ENCODE results near the gene LHFPL6.

The LHFPL6 gene

GRCh38 chr13:39506559-39507390 is 96.2 kb downstream of the LHFPL6 start:
- no peak overlapping the region for H3K4me3 ChIP-seq (ENCODE audit: control insufficient read depth, low read depth, low read length)
- DNase-seq (ENCODE audit: low read depth), result no peak
- no peak for TF ChIP-seq CTCF (conservative IDR thresholded peaks at IDR 0.05; ENCODE audit: control insufficient read depth, insufficient read depth, low read depth, low read length)

GRCh38 chr13:39505151-39505550 is 97.8 kb downstream of the LHFPL6 start:
- DNase-seq (ENCODE audit: low read depth), result no peak
- no peak overlapping the region for H3K4me3 ChIP-seq (ENCODE audit: control insufficient read depth, low read depth, low read length)
- no peak for TF ChIP-seq CTCF (conservative IDR thresholded peaks at IDR 0.05; ENCODE audit: control insufficient read depth, insufficient read depth, low read depth, low read length)

GRCh38 chr13:39503048-39503447 is 99.9 kb downstream of the LHFPL6 start:
- DNase-seq (ENCODE audit: low read depth), result no peak
- H3K4me3 ChIP-seq (ENCODE audit: control insufficient read depth, low read depth, low read length), result no peak overlapping the region
- TF ChIP-seq CTCF (conservative IDR thresholded peaks at IDR 0.05; ENCODE audit: control insufficient read depth, insufficient read depth, low read depth, low read length), result no peak

GRCh38 chr13:39501702-39502324 is 101.2 kb downstream of the LHFPL6 start:
- no peak for DNase-seq (ENCODE audit: low read depth)
- H3K4me3 ChIP-seq (ENCODE audit: control insufficient read depth, low read depth, low read length), result no peak overlapping the region
- TF ChIP-seq CTCF (conservative IDR thresholded peaks at IDR 0.05; ENCODE audit: control insufficient read depth, insufficient read depth, low read depth, low read length), result no peak

- TF ChIP-seq CTCF (conservative IDR thresholded peaks at IDR 0.05; ENCODE audit: control insufficient read depth, insufficient read depth, low read depth, low read length), result no peak
- DNase-seq (ENCODE audit: low read depth), result no peak
- H3K4me3 ChIP-seq (ENCODE audit: control insufficient read depth, low read depth, low read length), result no peak overlapping the region
These were observed 103.4 kb downstream of the LHFPL6 start for GRCh38 chr13:39499604-39500003.

GRCh38 chr13:39498471-39499114 is 104.4 kb downstream of the LHFPL6 start:
- DNase-seq (ENCODE audit: low read depth), result no peak
- no peak for TF ChIP-seq CTCF (conservative IDR thresholded peaks at IDR 0.05; ENCODE audit: control insufficient read depth, insufficient read depth, low read depth, low read length)
- H3K4me3 ChIP-seq (ENCODE audit: control insufficient read depth, low read depth, low read length), result no peak overlapping the region

All from fibroblast of mammary gland (primary cell).